Heart left ventricle (tissue), 16 donors: Measurements from ENCODE around the gene ARL6IP1. TPM values are rescaled to one million over a fixed set of nuclear protein-coding genes. Genes with fewer than 3 reads are reported as not detected.

Experiments used
- ATAC-seq, 4 donors: fragments of 200-7000 bp; cut with Tn5 transposase; one replicate each; pipeline ENCODE4 v1.9.1; 2020 to 2022; ENCODE audit warnings: moderate library complexity in 4 of 4, mild to moderate bottlenecking in 3 of 4, moderate number of reproducible peaks in 1 of 4
- DNase-seq, 5 donors: peaks; one replicate each; pipeline ENCODE4 v3.0.0-alpha.2; 2020
- H3K27ac ChIP-seq, 12 donors: fragments of 200-600 bp; sonication (generic) in 4 of 12; one replicate each; pipeline versions ENCODE4 v1.5.0 to v1.8.0; 2016 to 2022; ENCODE audit warnings: mild to moderate bottlenecking in 2 of 12
- H3K27me3 ChIP-seq, 9 donors: fragments of 200-600 bp; sonication (generic) in 2 of 9; one replicate each; pipeline versions ENCODE4 v1.5.1 to v1.8.0; 2016 to 2022; ENCODE audit warnings: mild to moderate bottlenecking in 3 of 9
- H3K36me3 ChIP-seq, 9 donors: fragments of 200-600 bp; sonication (generic) in 2 of 9; one replicate each; pipeline versions ENCODE4 v1.5.0 to v1.8.0; 2018 to 2022; ENCODE audit warnings: mild to moderate bottlenecking in 2 of 9
- H3K4me1 ChIP-seq, 12 donors: fragments of 200-600 bp; sonication (generic) in 4 of 12; one replicate each; pipeline versions ENCODE4 v1.5.0 to v1.8.0; 2016 to 2022; ENCODE audit warnings: mild to moderate bottlenecking in 3 of 12
- H3K4me3 ChIP-seq, 12 donors: fragments of 200-600 bp; sonication (generic) in 4 of 12; one replicate each; pipeline versions ENCODE4 v1.5.0 to v1.8.0; 2017 to 2022; ENCODE audit warnings: mild to moderate bottlenecking in 9 of 12, moderate library complexity in 4 of 12
- H3K9me3 ChIP-seq, 12 donors: fragments of 200-600 bp; sonication (generic) in 4 of 12; one replicate each; pipeline versions ENCODE4 v1.5.0 to v1.8.0; 2016 to 2022; ENCODE audit warnings: mild to moderate bottlenecking in 1 of 12
- CTCF ChIP-seq, 12 donors: fragments of 200-600 bp; sonication (generic) in 4 of 12; IDR thresholded peaks; one replicate each; pipeline versions ENCODE4 v1.5.0 to v1.8.0; 2018 to 2022; ENCODE audit warnings: antibody characterized with exemption in 12 of 12, mild to moderate bottlenecking in 5 of 12
- POLR2A ChIP-seq, 2 donors: fragments of 450-650 bp; IDR thresholded peaks; one replicate each; pipeline ENCODE4 v1.6.1; 2017; ENCODE audit warnings: antibody characterized with exemption in 2 of 2, mild to moderate bottlenecking in 2 of 2, moderate library complexity in 2 of 2
- WGBS, 4 donors: extraction: QIAGEN DNeasy Blood & Tissue Kit in 2 of 4; methylation state at CpG; one replicate each; pipeline versions ENCODE4 v1.1.5 to v1.1.7; 2013 to 2018; 5-methylcytosine and 5-hydroxymethylcytosine counted together
- intact Hi-C, 10 donors: fragments of 100-400 bp; cut with DNase I; formaldehyde crosslinking; loops; one replicate each; pipeline versions ENCODE4 v1.11.1 to v1.14.2; 2022
- polyA plus RNA-seq, 2 donors: library from polyadenylated mRNA; stranded (reverse); fragments of 200-250 nt; gene quantifications; one replicate each; pipeline ENCODE4 v1.2.3, GENCODE V29; 2013
- total RNA-seq, 9 donors: library from RNA; depleted of rRNA in 2 of 9; stranded (reverse); fragments of >200 nt in 2 of 9; fragmentation: NEBNext Ultra II Directional in 3 of 9; extraction: Animal tissue kit (Norgen Biotek cat#: 25700) in 3 of 9; gene quantifications; one replicate each; pipeline versions ENCODE4 v1.1.0 to v1.2.4, GENCODE V29; 2016 to 2023
- donor health status: ischemic (EF 13 %, LVEDD 7.1; RV severe dilation, severe dysfunction).
- donor health status: healthy with polysubstance abuse.
- donor health status: DM: no; HTN: yes; CAD: no.
- donor health status: DM: no; HTN: no; CAD: no.
- donor health status: ischemic (EF 25% LVEDD 6.9; RV normal size, moderate dysfunction).
- donor health status: ischemic (EF 25% LVEDD 5.7; RV mildly dilated, moderate dysfunction).
- donor health status: healthy.
- donor health status: DM: yes; HTN: yes; CAD: no.
- donor health status: ischemic (EF 35%, LVEDD 5.7; RV mildly dilated, moderate dysfunction).
- donor health status: nonischemic (EF 11% LVEDD 7.7; RV severe dilation, severe dysfunction).
- donor health status: DM: yes; HTN: yes; CAD: no.
- donor health status: PGD.
- donor health status: ischemic (EF 29% LVEDD 5.4; RV normal size, mild dysfunction).
- donor health status: nonischemic (EF 23%, LVEDD 6.1; RV moderate dilation, normal function).

Gene ARL6IP1
- total and polyA plus RNA-seq, 11 donors: 16.5 to 63.2 (median 22.9) TPM

- peaks cover 0 to 62% (median 58%) of the 10 kb centered on the region in 9 donors for H3K36me3 ChIP-seq
- WGBS, 4 donors: 82 to 87% (median 84%) methylated on average over 4 of the region's 4 CpGs
Measured at GRCh38 chr16:18827890-18828289, 26.5 kb upstream of the ARL6IP1 start.

GRCh38 chr16:18816286-18816685, 14.9 kb upstream of the ARL6IP1 start:
- H3K9me3 ChIP-seq: no peaks in the 10 kb centered on the region
- DNase-seq (no peak), ATAC-seq (no peak)
- peaks cover 0 to 4% (median 0%) of the 10 kb centered on the region in 12 donors for H3K4me1 ChIP-seq
- no peaks in the 10 kb centered on the region for H3K27me3 ChIP-seq
- TF ChIP-seq CTCF (IDR thresholded peaks at IDR 0.05) (no peak), POLR2A (IDR thresholded peaks at IDR 0.05) (no peak)
- 75 to 79% (median 76%) methylated on average over 3 of the region's 3 CpGs for WGBS, 4 donors
- peaks cover 6 to 92% (median 83%) of the 10 kb centered on the region in 9 donors for H3K36me3 ChIP-seq
- no peak overlapping the region for H3K4me3 ChIP-seq
- intact Hi-C loops: loop anchor here in 1 of 10 donors (5.0 to 10.0 kb wide), 2 partner anchors 36 to 149 kb away; no protein-coding TSS in a partner anchor
- H3K27ac ChIP-seq: no peak overlapping the region

More at GRCh38 chr16:18827890-18828289, 26.5 kb upstream of the ARL6IP1 start:
- DNase-seq: no peak
- Histone ChIP-seq H3K27ac (no peak overlapping the region), H3K4me3 (no peak overlapping the region), H3K27me3 (no peaks in the 10 kb centered on the region), H3K9me3 (no peaks in the 10 kb centered on the region), H3K4me1 (no peaks in the 10 kb centered on the region)
- intact Hi-C loops: no loop called here
- ATAC-seq: no peak
- no peak for TF ChIP-seq CTCF (IDR thresholded peaks at IDR 0.05)
- TF ChIP-seq POLR2A (IDR thresholded peaks at IDR 0.05): no peak

- no peaks in the 10 kb centered on the region for H3K9me3 ChIP-seq
- DNase-seq (no peak), ATAC-seq (no peak)
- no peak overlapping the region for H3K27ac ChIP-seq
- TF ChIP-seq CTCF (IDR thresholded peaks at IDR 0.05) (no peak), POLR2A (IDR thresholded peaks at IDR 0.05) (no peak)
- 87 to 95% (median 90%) methylated on average over 3 of the region's 3 CpGs for WGBS, 4 donors
- H3K4me1 ChIP-seq: no peaks in the 10 kb centered on the region
- H3K27me3 ChIP-seq: no peaks in the 10 kb centered on the region
- no peak overlapping the region for H3K4me3 ChIP-seq
- intact Hi-C loops: loop anchor here in 1 of 10 donors (10.0 kb wide), 1 partner anchor 153 kb away; no protein-coding TSS in a partner anchor
- peaks cover 3 to 95% (median 94%) of the 10 kb centered on the region in 9 donors for H3K36me3 ChIP-seq
Measured at GRCh38 chr16:18811925-18812324, 10.6 kb upstream of the ARL6IP1 start.

- WGBS, 4 donors: 93 to 94% (median 93%) methylated on average over 13 of the region's 13 CpGs
- Histone ChIP-seq H3K36me3 (peaks cover 3 to 84% (median 69%) of the 10 kb centered on the region in 9 donors), H3K27ac (no peak overlapping the region), H3K4me3 (no peak overlapping the region), H3K27me3 (no peaks in the 10 kb centered on the region), H3K9me3 (no peaks in the 10 kb centered on the region), H3K4me1 (peaks cover 0 to 15% (median 1%) of the 10 kb centered on the region in 12 donors)
- DNase-seq (no peak), ATAC-seq (peak in 1 of 4 donors; percentile 42)
- no peak for TF ChIP-seq CTCF (IDR thresholded peaks at IDR 0.05)
- no peak for TF ChIP-seq POLR2A (IDR thresholded peaks at IDR 0.05)
- intact Hi-C loops: loop anchor here in 4 of 10 donors (10.0 kb wide), 3 partner anchors 146 to 256 kb away; partner anchors contain the start of gene COQ7 (in 3 of the 4)
Measured at GRCh38 chr16:18809165-18809564, 7.8 kb upstream of the ARL6IP1 start.
